Cerebellar cortex (tissue), 1 donor: ENCODE data around the gene ZNF83.

Experiments
- DNase-seq: peaks from one replicate; pipeline ENCODE4 v3.0.0-alpha.2; 2015; ENCODE audit warnings: low spot score

ZNF83 gene

GRCh38 chr19:52567921-52568320, 70.2 kb downstream of the ZNF83 start:
- no peak for DNase-seq

GRCh38 chr19:52566588-52566987, 71.6 kb downstream of the ZNF83 start:
- DNase-seq = no peak

DNA sequence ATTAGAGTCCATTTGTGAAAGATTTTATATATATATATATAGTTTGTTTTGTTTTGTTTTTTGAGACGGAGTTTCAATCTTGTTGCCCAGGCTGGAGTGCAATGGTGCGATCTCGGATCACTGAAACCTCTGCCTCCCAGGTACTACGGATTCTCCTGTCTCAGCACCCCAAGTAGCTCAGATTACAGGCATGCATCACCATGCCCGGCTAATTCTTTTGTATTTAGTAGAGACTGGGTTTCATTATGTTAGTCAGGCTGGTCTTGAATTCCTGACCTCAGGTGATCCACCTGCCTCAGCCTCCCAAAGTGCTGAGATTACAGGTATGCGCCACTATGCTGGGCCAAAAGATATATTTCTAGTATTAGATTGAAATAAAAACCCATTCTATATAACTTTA, 72.0 kb downstream of the ZNF83 start:
- no peak for DNase-seq
